ENCODE results near the gene BTG4.

Gene BTG4

GRCh38 chr11:111525456-111525855 lies 13.3 kb upstream of the BTG4 start:
- Histone ChIP-seq H3K9me3 (no peaks in the 10 kb centered on the region), H3K4me3 (no peak overlapping the region), H3K9ac (no peak overlapping the region), H3K36me3 (no peaks in the 10 kb centered on the region), H4K20me1 (no peaks in the 10 kb centered on the region), H3K27me3 (no peaks in the 10 kb centered on the region), H3K4me2 (no peak overlapping the region), H3K27ac (no peak overlapping the region), H3K4me1 (no peaks in the 10 kb centered on the region)
- no peak for TF ChIP-seq Cebpa-rat (IDR thresholded peaks at IDR 0.05)

DNA sequence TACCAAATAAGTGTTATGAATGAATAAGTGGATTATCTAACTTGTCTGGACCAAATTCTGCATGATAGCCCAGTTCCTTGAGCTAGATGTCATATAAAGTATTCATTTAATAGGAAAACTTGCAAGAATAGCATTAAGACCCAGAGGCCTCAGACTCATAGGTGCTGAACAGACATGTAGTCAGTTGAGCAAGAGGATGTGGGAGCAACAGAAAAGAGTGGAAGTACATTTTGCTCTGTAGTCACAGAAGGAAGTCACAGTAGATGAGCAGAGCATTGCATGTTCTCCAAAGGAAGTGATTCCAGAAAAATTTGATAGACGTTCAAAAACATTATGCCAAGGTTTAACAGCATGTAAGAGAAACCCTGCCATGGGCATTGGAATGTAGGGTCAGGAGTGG lies 11.9 kb upstream of the BTG4 start:
- Histone ChIP-seq H3K4me2 (no peak overlapping the region), H4K20me1 (no peaks in the 10 kb centered on the region), H3K4me1 (no peaks in the 10 kb centered on the region)

DNA sequence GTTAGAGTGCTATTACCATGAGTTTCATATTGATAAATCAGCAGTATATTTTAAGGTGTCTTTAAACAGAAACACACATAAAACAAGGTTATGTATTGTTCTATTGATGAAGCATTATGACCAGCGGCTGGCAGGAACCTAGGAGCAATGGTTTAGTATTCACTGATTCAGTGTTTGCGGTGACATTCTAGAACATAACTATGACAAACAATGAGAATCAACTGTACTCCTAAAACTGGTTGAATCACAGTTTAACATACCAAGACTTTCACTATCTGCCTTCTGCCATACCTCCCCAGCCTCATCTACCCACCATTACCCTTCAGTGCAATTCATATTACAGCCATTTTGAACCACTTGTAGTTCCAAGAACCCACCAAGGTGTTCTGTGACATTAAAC lies 11.2 kb upstream of the BTG4 start:
- Histone ChIP-seq H3K36me3 (no peaks in the 10 kb centered on the region), H3K9ac (no peak overlapping the region), H4K20me1 (no peaks in the 10 kb centered on the region), H3K4me3 (no peak overlapping the region), H3K9me3 (no peaks in the 10 kb centered on the region), H3K4me2 (no peak overlapping the region), H3K27ac (no peak overlapping the region), H3K4me1 (no peaks in the 10 kb centered on the region), H3K27me3 (no peaks in the 10 kb centered on the region)
- TF ChIP-seq Cebpa-rat (IDR thresholded peaks at IDR 0.05): no peak

More for the DNA sequence above, 11.9 kb upstream of the BTG4 start:
- Histone ChIP-seq H3K9ac (no peak overlapping the region), H3K9me3 (no peaks in the 10 kb centered on the region), H3K4me3 (no peak overlapping the region), H3K36me3 (no peaks in the 10 kb centered on the region), H3K27me3 (no peaks in the 10 kb centered on the region), H3K27ac (no peak overlapping the region)
- TF ChIP-seq Cebpa-rat (IDR thresholded peaks at IDR 0.05): no peak

GRCh38 chr11:111522426-111522825 lies 10.2 kb upstream of the BTG4 start:
- H3K36me3 ChIP-seq: no peaks in the 10 kb centered on the region
- no peaks in the 10 kb centered on the region for H3K4me1 ChIP-seq
- H3K27ac ChIP-seq: no peak overlapping the region
- H3K4me2 ChIP-seq: no peak overlapping the region
- TF ChIP-seq Cebpa-rat (IDR thresholded peaks at IDR 0.05): no peak
- H3K9ac ChIP-seq: no peak overlapping the region
- H3K27me3 ChIP-seq: no peaks in the 10 kb centered on the region
- no peaks in the 10 kb centered on the region for H3K9me3 ChIP-seq
- no peak overlapping the region for H3K4me3 ChIP-seq
- no peaks in the 10 kb centered on the region for H4K20me1 ChIP-seq

GRCh38 chr11:111521135-111521534 lies 8.9 kb upstream of the BTG4 start:
- H3K27me3 ChIP-seq: no peaks in the 10 kb centered on the region
- H3K27ac ChIP-seq: no peak overlapping the region
- H3K4me3 ChIP-seq: no peak overlapping the region
- H3K9me3 ChIP-seq: no peaks in the 10 kb centered on the region
- no peaks in the 10 kb centered on the region for H3K36me3 ChIP-seq
- no peaks in the 10 kb centered on the region for H4K20me1 ChIP-seq
- H3K4me1 ChIP-seq: no peaks in the 10 kb centered on the region
- no peak overlapping the region for H3K9ac ChIP-seq
- TF ChIP-seq Cebpa-rat (IDR thresholded peaks at IDR 0.05): no peak
- H3K4me2 ChIP-seq: no peak overlapping the region

- Histone ChIP-seq H4K20me1 (no peaks in the 10 kb centered on the region), H3K9me3 (no peaks in the 10 kb centered on the region), H3K4me2 (no peak overlapping the region)
Observed at GRCh38 chr11:111520560-111520959, 8.4 kb upstream of the BTG4 start.

DNA sequence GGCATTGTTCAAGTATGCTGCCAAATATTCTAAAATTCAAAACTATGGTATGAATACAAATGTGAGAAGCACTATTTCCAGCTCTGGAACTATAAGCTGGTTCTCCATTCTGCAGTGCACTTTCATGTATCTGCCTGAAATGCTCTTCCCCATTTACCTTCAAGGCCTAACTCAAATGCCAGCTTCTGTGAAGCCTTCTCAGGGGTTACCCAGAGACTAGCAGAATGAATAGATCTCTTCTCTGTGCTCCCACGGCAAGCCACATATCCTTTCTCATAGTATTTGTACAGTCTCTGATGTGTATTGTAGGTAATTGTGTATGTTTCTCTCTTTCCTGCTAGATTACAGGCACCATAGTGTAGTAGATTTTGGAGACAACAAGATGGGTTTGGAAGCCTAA lies 6.5 kb upstream of the BTG4 start:
- no peaks in the 10 kb centered on the region for H3K4me1 ChIP-seq
- no peak overlapping the region for H3K4me2 ChIP-seq
- peaks cover 3% of the 10 kb centered on the region; the same call in 1 of the 2 replicates for H3K9me3 ChIP-seq
- H3K9ac ChIP-seq: no peak overlapping the region
- no peak overlapping the region for H3K27ac ChIP-seq
- peaks cover 4% of the 10 kb centered on the region; the same call in 1 of the 2 replicates for H3K27me3 ChIP-seq
- no peaks in the 10 kb centered on the region for H3K36me3 ChIP-seq
- H4K20me1 ChIP-seq: no peaks in the 10 kb centered on the region
- H3K4me3 ChIP-seq: no peak overlapping the region
- TF ChIP-seq Cebpa-rat (IDR thresholded peaks at IDR 0.05): no peak

More at GRCh38 chr11:111520560-111520959, 8.4 kb upstream of the BTG4 start:
- Histone ChIP-seq H3K27ac (no peak overlapping the region), H3K4me3 (no peak overlapping the region), H3K4me1 (no peaks in the 10 kb centered on the region), H3K27me3 (no peaks in the 10 kb centered on the region), H3K9ac (no peak overlapping the region), H3K36me3 (no peaks in the 10 kb centered on the region)
- no peak for TF ChIP-seq Cebpa-rat (IDR thresholded peaks at IDR 0.05)

DNA sequence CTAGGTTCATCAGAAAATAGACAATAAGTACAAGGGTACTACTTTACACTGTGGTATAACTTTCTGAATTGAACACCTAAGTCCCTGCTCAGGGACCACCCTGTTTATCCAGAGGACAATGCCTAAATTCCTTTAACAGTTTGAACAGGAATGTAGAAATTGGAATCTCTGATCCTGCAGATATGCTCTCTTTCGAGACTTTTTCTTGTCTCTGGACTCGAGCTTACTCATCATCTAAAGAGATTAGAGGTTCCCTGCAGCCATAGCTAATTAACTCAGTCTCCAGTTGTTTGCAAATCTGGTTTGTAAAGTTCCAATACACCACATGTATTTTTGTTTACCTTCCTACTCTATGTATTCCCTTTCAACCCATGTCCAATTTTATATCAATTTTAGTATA lies 3.4 kb upstream of the BTG4 start:
- no peak for TF ChIP-seq Cebpa-rat (IDR thresholded peaks at IDR 0.05)
- Histone ChIP-seq H3K4me3 (no peak overlapping the region), H3K36me3 (no peaks in the 10 kb centered on the region), H3K4me1 (no peaks in the 10 kb centered on the region), H3K9me3 (peaks cover 24% of the 10 kb centered on the region), H3K27me3 (peaks cover 27% of the 10 kb centered on the region), H4K20me1 (no peaks in the 10 kb centered on the region), H3K9ac (no peak overlapping the region), H3K4me2 (no peak overlapping the region), H3K27ac (no peak overlapping the region)

DNA sequence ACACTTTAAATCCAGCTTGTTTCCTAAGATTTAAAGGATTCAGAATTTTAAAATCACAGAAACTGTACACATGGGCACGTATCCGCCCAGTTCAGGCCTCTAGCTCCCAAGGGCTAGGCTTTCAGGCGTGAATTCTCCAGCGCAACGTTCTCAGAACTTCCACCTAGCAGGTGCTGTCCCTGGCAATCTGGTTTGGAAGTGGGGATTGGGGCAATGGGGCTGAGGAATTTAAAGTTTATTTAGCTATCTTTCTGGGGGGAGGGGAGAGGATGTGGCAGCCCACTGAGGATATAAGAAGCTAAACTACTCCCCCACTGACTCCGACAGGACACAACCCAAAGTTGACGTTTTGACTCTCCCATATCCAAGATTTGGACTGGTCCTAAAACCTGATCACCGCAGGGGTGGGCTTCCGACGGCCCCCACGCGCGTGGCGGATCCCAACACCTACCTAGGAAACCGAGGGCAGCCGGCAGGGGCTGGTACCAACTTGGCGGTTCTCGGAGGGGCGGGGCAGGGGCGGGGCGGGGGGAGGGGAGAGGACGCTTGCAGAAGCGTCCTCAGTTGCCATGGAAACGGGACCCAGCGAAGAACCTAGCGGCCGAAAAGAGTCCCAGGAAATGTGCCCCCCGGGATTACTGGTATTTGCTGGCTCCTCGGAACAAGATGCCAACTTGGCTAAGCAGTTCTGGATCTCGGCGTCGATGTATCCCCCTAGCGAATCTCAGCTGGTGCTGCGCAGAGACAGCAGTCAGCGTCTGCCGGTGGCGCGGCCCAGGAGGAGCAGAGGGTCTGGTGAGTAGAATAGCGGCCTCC lies 2.2 kb upstream of the BTG4 start, which contains the start of gene HOATZ:
HOATZ (plus strand) TSS at position 563 of the 816 bp plus-strand sequence; CDS start at position 570, 7 bp downstream.
- Histone ChIP-seq H3K4me2 (no peak within 1 kb of the TSS), H4K20me1 (no peaks in the 10 kb centered on the region), H3K27ac (no peak within 1 kb of the TSS), H3K4me1 (no peaks in the 10 kb centered on the region), H3K4me3 (no peak within 1 kb of the TSS), H3K9me3 (peaks cover 24% of the 10 kb centered on the region), H3K27me3 (peaks cover 27% of the 10 kb centered on the region), H3K36me3 (no peaks in the 10 kb centered on the region), H3K9ac (no peak within 1 kb of the TSS)
- TF ChIP-seq Cebpa-rat (IDR thresholded peaks at IDR 0.05): no peak

DNA sequence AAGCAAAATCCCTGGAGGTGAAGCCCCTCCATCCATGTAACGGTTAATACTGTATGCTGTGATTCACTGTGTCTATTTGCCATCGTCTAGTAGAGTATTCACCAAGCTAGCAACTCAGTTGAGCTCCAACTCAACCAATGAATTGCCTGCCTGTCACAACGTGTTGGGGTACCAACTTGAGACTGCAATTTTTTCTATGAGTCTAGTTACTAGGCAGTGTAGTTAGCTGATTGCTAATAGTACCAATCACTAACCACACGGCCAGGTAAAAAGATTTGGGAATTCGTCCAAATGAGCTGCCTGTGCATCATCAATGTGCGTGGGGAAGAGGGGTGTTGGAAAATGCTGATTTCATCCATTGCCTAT lies 1.0 kb upstream of the BTG4 start:
- Histone ChIP-seq H4K20me1 (no peaks in the 10 kb centered on the region), H3K9me3 (peaks cover 24% of the 10 kb centered on the region), H3K9ac (no peak overlapping the region), H3K27me3 (peaks cover 27% of the 10 kb centered on the region), H3K4me2 (no peak overlapping the region), H3K27ac (no peak overlapping the region), H3K4me3 (no peak overlapping the region), H3K4me1 (no peaks in the 10 kb centered on the region), H3K36me3 (no peaks in the 10 kb centered on the region)
- no peak for TF ChIP-seq Cebpa-rat (IDR thresholded peaks at IDR 0.05)

Data from BLaER1 (cell line).